Measurements from ENCODE around the gene P2RX7. TPM values are rescaled to one million over a fixed set of nuclear protein-coding genes. Genes with fewer than 3 reads are reported as not detected.

The P2RX7 gene
- total RNA-seq, 2 experiments from 2014 or later = 3.6 to 4.7 TPM

GRCh38 chr12:121232977-121233627 is 100.4 kb downstream of the P2RX7 start:
- DNase-seq = no peak
- peaks cover 23% of the 10 kb centered on the region for H3K36me3 Mint-ChIP-seq (ENCODE audit: low read depth)
- H3K27me3 Mint-ChIP-seq = no peaks in the 10 kb centered on the region
- H3K27ac Mint-ChIP-seq = no peak overlapping the region
- no peak for TF ChIP-seq CTCF (IDR thresholded peaks at IDR 0.05)
- CTCF ChIA-PET = interaction anchor here (3.0 kb wide), 1 partner anchor 8 kb away, joined by 12 read pairs; no protein-coding TSS in a partner anchor
- no peak overlapping the region for H3K4me3 Mint-ChIP-seq
- intact Hi-C loops (cut with micrococcal nuclease) = no loop called here
- peaks cover 10% of the 10 kb centered on the region for H3K4me1 Mint-ChIP-seq (ENCODE audit: low read depth)
- no peaks in the 10 kb centered on the region for H3K9me3 Mint-ChIP-seq
- ATAC-seq = no peak
- POLR2A ChIA-PET = no interaction called here

GRCh38 chr12:121233628-121234020 is 100.9 kb downstream of the P2RX7 start:
- no peak overlapping the region for H3K4me3 Mint-ChIP-seq
- H3K9me3 Mint-ChIP-seq = no peaks in the 10 kb centered on the region
- TF ChIP-seq CTCF (IDR thresholded peaks at IDR 0.05) = no peak
- H3K27me3 Mint-ChIP-seq = no peaks in the 10 kb centered on the region
- no peak overlapping the region for H3K27ac Mint-ChIP-seq
- H3K4me1 Mint-ChIP-seq (ENCODE audit: low read depth) = peaks cover 10% of the 10 kb centered on the region
- CTCF ChIA-PET = interaction anchor here (3.0 kb wide), 1 partner anchor 9 kb away, joined by 12 read pairs; no protein-coding TSS in a partner anchor
- POLR2A ChIA-PET = no interaction called here
- H3K36me3 Mint-ChIP-seq (ENCODE audit: low read depth) = peaks cover 23% of the 10 kb centered on the region
- ATAC-seq (no peak), DNase-seq (no peak)
- intact Hi-C loops (cut with micrococcal nuclease) = no loop called here

GRCh38 chr12:121236776-121237175 is 104.1 kb downstream of the P2RX7 start:
- no peaks in the 10 kb centered on the region for H3K9me3 Mint-ChIP-seq
- no peak for TF ChIP-seq CTCF (IDR thresholded peaks at IDR 0.05)
- no peak for DNase-seq
- no peak for ATAC-seq
- intact Hi-C loops (cut with micrococcal nuclease) = no loop called here
- H3K4me1 Mint-ChIP-seq (ENCODE audit: low read depth) = peaks cover 26% of the 10 kb centered on the region
- POLR2A ChIA-PET = no interaction called here
- no peak overlapping the region for H3K27ac Mint-ChIP-seq
- no peaks in the 10 kb centered on the region for H3K27me3 Mint-ChIP-seq
- H3K36me3 Mint-ChIP-seq (ENCODE audit: low read depth) = peaks cover 39% of the 10 kb centered on the region
- H3K4me3 Mint-ChIP-seq = no peak overlapping the region
- CTCF ChIA-PET = no interaction called here

- peak overlapping the region; percentile 39 for H3K27ac Mint-ChIP-seq
- no peaks in the 10 kb centered on the region for H3K9me3 Mint-ChIP-seq
- ChIA-PET CTCF (interaction anchor here (2.7 kb wide), 1 partner anchor 11 kb away, joined by 7 read pairs; no protein-coding TSS in a partner anchor), POLR2A (interaction anchor here (0.6 kb wide), 1 partner anchor 165 kb away, joined by 3 read pairs; no protein-coding TSS in a partner anchor)
- no peak for ATAC-seq
- no peak for TF ChIP-seq CTCF (IDR thresholded peaks at IDR 0.05)
- H3K36me3 Mint-ChIP-seq (ENCODE audit: low read depth) = peaks cover 40% of the 10 kb centered on the region
- peaks cover 28% of the 10 kb centered on the region for H3K4me1 Mint-ChIP-seq (ENCODE audit: low read depth)
- no peaks in the 10 kb centered on the region for H3K27me3 Mint-ChIP-seq
- intact Hi-C loops (cut with micrococcal nuclease) = no loop called here
- DNase-seq = no peak
- no peak overlapping the region for H3K4me3 Mint-ChIP-seq
Observed at GRCh38 chr12:121237415-121237814, 104.7 kb downstream of the P2RX7 start.

Other genes with a start within 250 kb of the P2RX7 start
- 10 to 100 TPM; 19.8 to 20.8 TPM for gene SPPL3, start 228.5 kb upstream of the P2RX7 start, total RNA-seq
- gene HNF1A, start 154.3 kb upstream of the P2RX7 start, total RNA-seq = not detected
- gene C12orf43, start 116.4 kb upstream of the P2RX7 start, total RNA-seq = 10 to 100 TPM; 19.8 to 20.7 TPM
- gene OASL, start 93.6 kb upstream of the P2RX7 start, total RNA-seq = 10 to 100 TPM; 11.1 to 11.4 TPM
- 10 to 100 TPM; 12.2 to 15.1 TPM for gene P2RX4, start 77.3 kb downstream of the P2RX7 start, total RNA-seq
- 10 to 100 TPM; 25.2 to 28.0 TPM for gene CAMKK2, start 163.8 kb downstream of the P2RX7 start, total RNA-seq
- gene ANAPC5, start 219.5 kb downstream of the P2RX7 start, total RNA-seq = 100 to 1,000 TPM; 122 TPM